Retinal pigment epithelial cell (primary cell): ENCODE results near the gene INAFM2.

Experiments used
- DNase-seq: peaks from one replicate; pipeline ENCODE4 v3.0.0-alpha.2; 2010; ENCODE audit warnings: low read depth
- H3K4me3 ChIP-seq: 2 replicates; pipeline ENCODE4 v1.5.1; 2011; ENCODE audit warnings: mild to moderate bottlenecking, low read length, control low read depth, moderate library complexity
- CTCF ChIP-seq: conservative IDR thresholded peaks from 2 replicates; pipeline ENCODE4 v1.5.1; 2011; ENCODE audit warnings: low read depth, low read length, control low read depth, inconsistent platforms

The INAFM2 gene

GRCh38 chr15:40300367-40300766, 23.1 kb upstream of the INAFM2 start:
- no peak overlapping the region for H3K4me3 ChIP-seq
- no peak for DNase-seq
- TF ChIP-seq CTCF: no peak

GRCh38 chr15:40300771-40301170, 22.7 kb upstream of the INAFM2 start:
- DNase-seq: no peak
- no peak overlapping the region for H3K4me3 ChIP-seq
- no peak for TF ChIP-seq CTCF

- no peak for TF ChIP-seq CTCF
- DNase-seq: no peak
- H3K4me3 ChIP-seq: no peak overlapping the region
These were observed 21.9 kb upstream of the INAFM2 start for GRCh38 chr15:40301467-40302179.

- no peak for TF ChIP-seq CTCF
- DNase-seq: no peak
- H3K4me3 ChIP-seq: no peak overlapping the region
These were observed 21.1 kb upstream of the INAFM2 start for GRCh38 chr15:40302288-40302886.

- TF ChIP-seq CTCF: no peak
- no peak for DNase-seq
- no peak overlapping the region for H3K4me3 ChIP-seq
These were observed 20.5 kb upstream of the INAFM2 start for GRCh38 chr15:40302981-40303380.

GRCh38 chr15:40303576-40303975, 19.9 kb upstream of the INAFM2 start:
- no peak overlapping the region for H3K4me3 ChIP-seq
- DNase-seq: no peak
- no peak for TF ChIP-seq CTCF

- H3K4me3 ChIP-seq: no peak overlapping the region
- no peak for DNase-seq
- TF ChIP-seq CTCF: no peak
These were observed 18.2 kb upstream of the INAFM2 start for GRCh38 chr15:40305281-40305680.
